ENCODE measurements around the gene UNC13B. TPM values are rescaled to one million over a fixed set of nuclear protein-coding genes. Genes with fewer than 3 reads are reported as not detected.

UNC13B gene
- total RNA-seq, 1 experiment from 2014 or later: 48.2 TPM

- Histone ChIP-seq H3K27me3 (ENCODE audit: insufficient read depth, low read length) (no peaks in the 10 kb centered on the region), H2BK5ac (ENCODE audit: insufficient read length, low read length) (no peak overlapping the region), H3K79me1 (ENCODE audit: insufficient read depth, low read depth, low read length, poor library complexity, severe bottlenecking) (no peaks in the 10 kb centered on the region), H3K27ac (ENCODE audit: insufficient read length, low read depth, low read length) (no peak overlapping the region), H2BK15ac (ENCODE audit: low read depth, low read length) (no peak overlapping the region), H3K18ac (ENCODE audit: insufficient read length, low read depth, low read length) (no peak overlapping the region), H3K56ac (ENCODE audit: insufficient read length, low read depth, low read length) (no peak overlapping the region), H4K20me1 (ENCODE audit: control insufficient read depth, insufficient read depth, insufficient read length) (no peaks in the 10 kb centered on the region), H3K9me3 (ENCODE audit: control insufficient read depth, low read depth, low read length) (no peaks in the 10 kb centered on the region), H3K4me1 (ENCODE audit: insufficient read depth, low read length) (peaks cover 2% of the 10 kb centered on the region; the same call in 1 of the 2 replicates), H3K4me2 (ENCODE audit: insufficient read depth, insufficient read length, low read length) (no peak overlapping the region), H3K9ac (ENCODE audit: extremely low read depth, insufficient read length, low read length) (no peak overlapping the region), H4K8ac (replicated peaks; ENCODE audit: insufficient read length, low read depth, low read length) (no peak overlapping the region), H2AK5ac (ENCODE audit: insufficient read length, low read length) (no peak overlapping the region), H2BK120ac (ENCODE audit: low read depth, low read length, poor library complexity, severe bottlenecking) (no peak overlapping the region), H2BK12ac (ENCODE audit: insufficient read length, low read depth, low read length) (no peak overlapping the region), H2BK20ac (ENCODE audit: low read depth, low read length, poor library complexity, severe bottlenecking) (no peak overlapping the region), H3K23me2 (ENCODE audit: insufficient read length, low read depth, low read length, poor library complexity, severe bottlenecking) (no peaks in the 10 kb centered on the region), H4K5ac (ENCODE audit: insufficient read length, low read depth, low read length) (no peak overlapping the region), H3K14ac (ENCODE audit: insufficient read depth, low read length) (no peak overlapping the region), H3T11ph (ENCODE audit: low read length) (no peak overlapping the region), H3K79me2 (ENCODE audit: insufficient read depth, low read length) (no peaks in the 10 kb centered on the region), H2AFZ (ENCODE audit: low read length) (no peak overlapping the region), H3K4ac (ENCODE audit: low read depth, low read length) (no peak overlapping the region), H3K23ac (ENCODE audit: insufficient read length, low read depth, low read length) (no peak overlapping the region), H4K91ac (ENCODE audit: insufficient read length, low read depth, low read length) (no peak overlapping the region)
- H3K9me3 Mint-ChIP-seq: peaks cover 0 to 4% of the 10 kb centered on the region in 2 experiments; a peak in 2 of 5 replicates
- no peak for TF ChIP-seq CTCF (conservative IDR thresholded peaks at IDR 0.05)
- H3K4me1 Mint-ChIP-seq: peaks cover 10 to 13% of the 10 kb centered on the region in 2 experiments; a peak in 3 of 4 replicates
- no CpG with 5 or more reads among the region's 1 CpG for WGBS (ENCODE audit: extremely low coverage, insufficient read length, low lambda C conversion rate)
- H3K36me3 Mint-ChIP-seq (ENCODE audit: insufficient read depth in 1 of 3, low read depth in 3 of 3): no peaks in the 10 kb centered on the region
- no peak overlapping the region for H3K4me3 Mint-ChIP-seq
- H3K27ac Mint-ChIP-seq: no peak overlapping the region
- no peak for DNase-seq
- H3K27me3 Mint-ChIP-seq (ENCODE audit: low read depth): peaks cover 2% of the 10 kb centered on the region; the same call in 1 of the 2 replicates
Observed at GRCh38 chr9:35414889-35415288, 253.1 kb downstream of the UNC13B start.
